Keratinocyte (primary cell): ENCODE data around the gene NLRC3. TPM values are rescaled to one million over a fixed set of nuclear protein-coding genes. Genes with fewer than 3 reads are reported as not detected.

Experiments used
- DNase-seq: peaks from one replicate; pipeline ENCODE4 v3.0.0-alpha.2; 2011; ENCODE audit warnings: low read depth, missing footprints, low spot score
- FAIRE-seq: peaks from 2 replicates; lab custom pipeline; 2011; peaks lifted over from hg19 to GRCh38; lab: Jason Lieb, UNC
- H2AFZ ChIP-seq: 2 replicates; pipeline ENCODE4 v1.6.0; 2012; ENCODE audit warnings: low read length, control low read depth, inconsistent platforms; ENCODE audit not compliant: control insufficient read depth
- H3K27ac ChIP-seq: 2 replicates; pipeline ENCODE4 v1.5.1; 2011; ENCODE audit warnings: low read length; ENCODE audit not compliant: control insufficient read depth, insufficient read depth
- H3K27me3 ChIP-seq: 3 replicates; pipeline ENCODE4 v1.6.0; 2011; ENCODE audit warnings: low read length; ENCODE audit not compliant: control insufficient read depth, insufficient read depth; ENCODE audit errors: extremely low read depth
- H3K36me3 ChIP-seq, 2 experiments: 2 replicates in 1 of 2; 3 replicates in 1 of 2; pipeline ENCODE4 v1.5.1; 2011; ENCODE audit warnings: low read length in 2 of 2, mild to moderate bottlenecking in 1 of 2; ENCODE audit not compliant: control insufficient read depth in 2 of 2, insufficient read depth in 2 of 2; ENCODE audit errors: extremely low read depth in 1 of 2
- H3K4me1 ChIP-seq: 3 replicates; pipeline ENCODE4 v1.5.1; 2011; ENCODE audit warnings: low read length; ENCODE audit not compliant: control insufficient read depth, insufficient read depth; ENCODE audit errors: extremely low read depth
- H3K4me2 ChIP-seq: 3 replicates; pipeline ENCODE4 v1.6.0; 2011; ENCODE audit warnings: low read depth, low read length; ENCODE audit not compliant: control insufficient read depth, insufficient read depth; ENCODE audit errors: extremely low read depth
- H3K4me3 ChIP-seq, 3 experiments: fragments of 200-600 bp in 1 of 3; sonication (generic) in 1 of 3; 2 replicates in 2 of 3; 3 replicates in 1 of 3; pipeline ENCODE4 v1.5.1; 2011 to 2016; ENCODE audit warnings: low read length in 3 of 3, mild to moderate bottlenecking in 3 of 3, control low read depth in 2 of 3, inconsistent platforms in 1 of 3, low read depth in 1 of 3, mixed read lengths in 1 of 3, mixed run types in 1 of 3, moderate library complexity in 1 of 3; ENCODE audit not compliant: control insufficient read depth in 2 of 3, insufficient read depth in 2 of 3; ENCODE audit errors: extremely low read depth in 1 of 3
- H3K79me2 ChIP-seq: 2 replicates; pipeline ENCODE4 v1.6.0; 2012; ENCODE audit warnings: low read length; ENCODE audit not compliant: control insufficient read depth, insufficient read depth
- H3K9ac ChIP-seq: 3 replicates; pipeline ENCODE4 v1.6.0; 2011; ENCODE audit warnings: low read length; ENCODE audit not compliant: control insufficient read depth, insufficient read depth; ENCODE audit errors: extremely low read depth
- H3K9me1 ChIP-seq: 3 replicates; pipeline ENCODE4 v1.6.0; 2011; ENCODE audit warnings: low read length; ENCODE audit not compliant: control insufficient read depth, insufficient read depth; ENCODE audit errors: extremely low read depth
- H3K9me3 ChIP-seq: 2 replicates; pipeline ENCODE4 v1.5.1; 2012; ENCODE audit warnings: low read depth, low read length; ENCODE audit not compliant: control insufficient read depth
- H4K20me1 ChIP-seq: 3 replicates; pipeline ENCODE4 v1.6.0; 2011; ENCODE audit warnings: low read length; ENCODE audit not compliant: control insufficient read depth, insufficient read depth; ENCODE audit errors: extremely low read depth
- CTCF ChIP-seq, 3 experiments: IDR thresholded peaks in 1 of 3; conservative IDR thresholded peaks in 1 of 3; optimal IDR thresholded peaks in 1 of 3; 2 replicates in 2 of 3; 3 replicates in 1 of 3; pipeline versions ENCODE3 to v1.5.1; 2011; ENCODE audit warnings: low read length in 3 of 3, mild to moderate bottlenecking in 3 of 3, moderate library complexity in 2 of 3, control low read depth in 1 of 3, inconsistent platforms in 1 of 3; ENCODE audit not compliant: insufficient read depth in 2 of 3; ENCODE audit errors: extremely low read depth in 1 of 3
- EZH2 ChIP-seq: IDR thresholded peaks from one replicate; pipeline ENCODE4 v1.6.1; 2012; ENCODE audit warnings: inconsistent platforms, mild to moderate bottlenecking, low read length, moderate library complexity
- dilution Hi-C: fragments of 300-500 bp; cut with MboI; formaldehyde crosslinking; loops from one replicate; pipeline ENCODE4 v1.7.0; 2020; ENCODE audit warnings: low sequenced_read_pairs; ENCODE audit not compliant: extremely low pct_ligation_motif_present
- polyA plus RNA-seq, 5 experiments: library from polyadenylated mRNA; depleted of rRNA in 3 of 5; stranded (reverse) in 3 of 5; stranded (forward) in 1 of 5; unstranded in 1 of 5; fragments of >200 nt; gene quantifications; 1 replicate in 1 of 5; 2 replicates in 3 of 5; 3 replicates in 1 of 5; pipeline versions ENCODE4 v1.2.1 to v1.2.3, GENCODE V29; 2011 to 2012; ENCODE audit warnings: missing spikeins in 2 of 5, low read depth in 1 of 5, low replicate concordance in 1 of 5

Gene NLRC3
- polyA plus RNA-seq, 1 donor (not counting 4 experiments of a cell fraction or from before 2014, with no cell fraction given), result not detected

GRCh38 chr16:3596101-3596861, 19.1 kb upstream of the NLRC3 start:
- DNase-seq, result no peak
- Histone ChIP-seq H3K9me1 (peaks cover 2% of the 10 kb centered on the region), H3K4me1 (no peaks in the 10 kb centered on the region), H3K27ac (no peak overlapping the region), H3K36me3 (peaks cover 11 to 12% of the 10 kb centered on the region in 2 experiments), H3K4me2 (no peak overlapping the region), H4K20me1 (no peaks in the 10 kb centered on the region), H3K79me2 (no peaks in the 10 kb centered on the region), H3K27me3 (no peaks in the 10 kb centered on the region), H3K4me3 (no peak overlapping the region), H3K9ac (no peak overlapping the region), H2AFZ (no peak overlapping the region), H3K9me3 (peaks cover 3% of the 10 kb centered on the region)
- TF ChIP-seq CTCF (optimal IDR thresholded peaks at IDR 0.05 in 1 of 3, IDR thresholded peaks at IDR 0.05 in 1 of 3, conservative IDR thresholded peaks at IDR 0.05 in 1 of 3; ENCODE audit: extremely low read depth in 1 of 3, insufficient read depth in 2 of 3, low read length in 3 of 3) (no peak), EZH2 (no peak)
- no peak for FAIRE-seq
- dilution Hi-C loops, result no loop called here

- no peak overlapping the region for H3K4me3 ChIP-seq
These were observed 18.4 kb upstream of the NLRC3 start for GRCh38 chr16:3595521-3596021.

More at GRCh38 chr16:3595521-3596021, 18.4 kb upstream of the NLRC3 start:
- Histone ChIP-seq H3K27me3 (no peaks in the 10 kb centered on the region), H3K79me2 (no peaks in the 10 kb centered on the region), H3K4me1 (no peaks in the 10 kb centered on the region), H3K9me3 (peaks cover 3% of the 10 kb centered on the region), H4K20me1 (no peaks in the 10 kb centered on the region), H2AFZ (no peak overlapping the region), H3K36me3 (peaks cover 12 to 14% of the 10 kb centered on the region in 2 experiments), H3K4me2 (no peak overlapping the region), H3K9me1 (peaks cover 2% of the 10 kb centered on the region), H3K27ac (no peak overlapping the region), H3K9ac (no peak overlapping the region)
- TF ChIP-seq CTCF (optimal IDR thresholded peaks at IDR 0.05 in 1 of 3, IDR thresholded peaks at IDR 0.05 in 1 of 3, conservative IDR thresholded peaks at IDR 0.05 in 1 of 3; ENCODE audit: extremely low read depth in 1 of 3, insufficient read depth in 2 of 3, low read length in 3 of 3) (no peak), EZH2 (no peak)
- dilution Hi-C loops, result no loop called here
- DNase-seq (no peak), FAIRE-seq (no peak)
